C4-2B (cell line): ENCODE measurements around the gene GNAZ.

Source experiments
- CTCF ChIP-seq: fragments of 450-650 bp; conservative IDR thresholded peaks from 2 replicates; pipeline ENCODE4 v1.5.1; 2017; ENCODE audit warnings: mild to moderate bottlenecking
- ZFX ChIP-seq: fragments of 450-650 bp; IDR thresholded peaks from 2 replicates; pipeline ENCODE4 v1.6.1; 2017

GRCh38 chr22:23133922-23134321 is 63.6 kb downstream of the GNAZ start:
- no peak for TF ChIP-seq CTCF
- TF ChIP-seq ZFX, result no peak
